ENCODE measurements around the gene EMD.
A peak's percentile ranks its signal among the peaks of the same experiment; 100 is the strongest.
"Not testable (repeated sequence)": the region's sequence is repeated elsewhere in the genome, so short reads cannot be mapped to it uniquely, and the experiment has no call there.

The EMD gene

GRCh38 chrX:154378799-154379568 is at the start of gene EMD:
Gene EMD (plus strand): TSS chrX:154379295. CDS start chrX:154379485, 190 bp downstream.
- DNase-seq (ENCODE audit: low read depth), result peak; percentile 95

GRCh38 chrX:154332561-154332960 is 46.5 kb upstream of the EMD start:
- DNase-seq (ENCODE audit: low read depth), result no peak

GRCh38 chrX:154333116-154333515 is 46.0 kb upstream of the EMD start:
- DNase-seq (ENCODE audit: low read depth), result no peak

- DNase-seq (ENCODE audit: low read depth), result no peak
Observed at GRCh38 chrX:154333837-154334271, 45.2 kb upstream of the EMD start.

- DNase-seq (ENCODE audit: low read depth), result no peak
Observed at GRCh38 chrX:154334496-154334895, 44.6 kb upstream of the EMD start.

- DNase-seq (ENCODE audit: low read depth), result not testable (repeated sequence)
Observed at GRCh38 chrX:154341399-154342298, 37.4 kb upstream of the EMD start.

- not testable (repeated sequence) for DNase-seq (ENCODE audit: low read depth)
Observed at GRCh38 chrX:154343063-154343462, 36.0 kb upstream of the EMD start.

GRCh38 chrX:154343620-154344019 is 35.5 kb upstream of the EMD start:
- not testable (repeated sequence) for DNase-seq (ENCODE audit: low read depth)

- no peak for DNase-seq (ENCODE audit: low read depth)
Observed at GRCh38 chrX:154348114-154348531, 31.0 kb upstream of the EMD start.

GRCh38 chrX:154348646-154349358 is 30.3 kb upstream of the EMD start:
- DNase-seq (ENCODE audit: low read depth), result no peak

- no peak for DNase-seq (ENCODE audit: low read depth)
Observed at GRCh38 chrX:154349359-154349935, 29.6 kb upstream of the EMD start.

- DNase-seq (ENCODE audit: low read depth), result no peak
Observed at GRCh38 chrX:154349979-154350378, 29.1 kb upstream of the EMD start.

GRCh38 chrX:154350429-154351182 is 28.5 kb upstream of the EMD start:
- no peak for DNase-seq (ENCODE audit: low read depth)

GRCh38 chrX:154351183-154352011 is 27.7 kb upstream of the EMD start:
- DNase-seq (ENCODE audit: low read depth), result peak; percentile 37

GRCh38 chrX:154352012-154352401 is 27.1 kb upstream of the EMD start:
- no peak for DNase-seq (ENCODE audit: low read depth)

- DNase-seq (ENCODE audit: low read depth), result no peak
Observed at GRCh38 chrX:154352466-154352865, 26.6 kb upstream of the EMD start.

- no peak for DNase-seq (ENCODE audit: low read depth)
Observed at GRCh38 chrX:154353172-154353843, 25.8 kb upstream of the EMD start.

GRCh38 chrX:154354013-154354412 is 25.1 kb upstream of the EMD start:
- DNase-seq (ENCODE audit: low read depth), result no peak

GRCh38 chrX:154354516-154354915 is 24.6 kb upstream of the EMD start:
- DNase-seq (ENCODE audit: low read depth), result no peak
